ACHN (cell line): ENCODE results near the gene OR2S2.
A peak's percentile ranks its signal among the peaks of the same experiment; 100 is the strongest.
"Not testable (repeated sequence)": the region's sequence is repeated elsewhere in the genome, so short reads cannot be mapped to it uniquely, and the experiment has no call there.

ENCODE experiments used
- DNase-seq: peaks from one replicate; pipeline ENCODE4 v3.0.0-alpha.2; 2015
- in situ Hi-C: cut with HindIII; loops from 2 replicates; pipeline ENCODE4 v1.10.0; 2017; ENCODE audit warnings: low sequenced_read_pairs, low pct_ligation_motif_present, low pct_unique_long_range_greater_than_20kb

OR2S2 gene

DNA sequence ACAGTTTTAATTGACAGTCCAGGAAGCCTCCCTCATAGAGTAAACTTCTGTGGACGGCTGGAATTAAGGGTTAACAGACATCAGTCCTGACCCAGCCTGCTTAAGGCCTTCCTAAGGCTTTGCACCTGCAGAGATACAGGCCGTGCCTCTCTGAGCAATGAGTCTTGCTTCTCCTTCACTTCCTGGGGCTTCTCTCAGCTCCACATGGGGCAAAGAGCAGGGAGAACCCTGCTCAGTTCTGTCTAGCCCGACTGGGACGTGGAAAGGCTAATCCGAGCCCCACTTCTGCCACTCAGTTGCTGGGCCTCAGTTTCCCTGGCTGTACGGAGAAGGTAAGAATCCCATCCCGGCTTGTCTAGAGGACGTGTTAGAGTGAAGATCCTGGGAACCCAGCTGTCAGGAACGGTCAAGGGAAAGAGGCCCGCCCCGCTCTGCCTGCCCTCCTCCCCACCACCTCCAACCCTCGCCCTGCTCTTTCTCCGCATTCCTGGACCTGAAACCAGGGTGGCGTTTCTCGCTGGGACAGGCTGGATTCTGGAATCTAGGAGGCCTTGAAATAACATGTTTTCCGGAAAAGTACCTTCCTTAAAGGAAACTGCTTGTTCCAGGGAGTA, 42.2 kb downstream of the OR2S2 start:
- in situ Hi-C loops, result no loop called here
- DNase-seq, result no peak

DNA sequence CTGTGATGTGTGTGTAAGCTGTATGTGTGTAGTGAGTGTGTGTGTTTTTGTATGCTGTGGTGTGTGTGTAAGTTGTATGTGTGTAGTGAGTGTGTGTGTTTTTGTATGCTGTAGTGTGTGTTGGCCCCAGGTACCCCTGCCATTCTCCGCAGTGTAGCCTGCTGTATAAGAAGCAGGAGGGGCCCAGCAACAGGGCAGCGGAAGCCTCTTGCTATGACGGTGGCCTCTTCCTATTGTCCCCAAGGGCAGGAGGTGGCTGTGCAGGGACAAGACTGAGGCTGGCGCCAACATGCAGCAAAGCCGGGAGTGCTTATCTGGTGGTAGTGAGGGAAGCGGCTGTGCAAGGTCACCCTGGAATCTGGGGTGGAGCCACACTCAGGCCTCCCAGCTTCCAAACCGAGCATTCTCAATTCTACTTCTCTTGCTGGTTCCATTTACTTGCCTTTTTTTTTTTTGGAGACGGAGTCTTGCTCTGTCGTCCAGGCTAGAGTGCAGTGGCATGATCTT, 43.6 kb downstream of the OR2S2 start:
- no peak for DNase-seq

DNA sequence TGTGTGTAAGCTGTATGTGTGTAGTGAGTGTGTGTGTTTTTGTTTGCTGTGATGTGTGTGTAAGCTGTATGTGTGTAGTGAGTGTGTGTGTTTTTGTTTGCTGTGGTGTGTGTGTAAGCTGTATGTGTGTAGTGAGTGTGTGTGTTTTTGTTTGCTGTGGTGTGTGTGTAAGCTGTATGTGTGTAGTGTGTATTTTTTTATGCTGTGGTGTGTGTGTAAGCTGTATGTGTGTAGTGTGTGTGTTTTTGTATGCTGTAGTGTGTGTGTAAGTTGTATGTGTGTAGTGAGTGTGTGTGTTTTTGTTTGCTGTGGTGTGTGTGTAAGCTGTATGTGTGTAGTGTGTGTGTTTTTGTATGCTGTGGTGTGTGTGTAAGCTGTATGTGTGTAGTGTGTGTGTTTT, 44.5 kb downstream of the OR2S2 start:
- in situ Hi-C loops, DNase-seq: not testable (repeated sequence)

More for the DNA sequence above, 43.6 kb downstream of the OR2S2 start:
- in situ Hi-C loops, result no loop called here

DNA sequence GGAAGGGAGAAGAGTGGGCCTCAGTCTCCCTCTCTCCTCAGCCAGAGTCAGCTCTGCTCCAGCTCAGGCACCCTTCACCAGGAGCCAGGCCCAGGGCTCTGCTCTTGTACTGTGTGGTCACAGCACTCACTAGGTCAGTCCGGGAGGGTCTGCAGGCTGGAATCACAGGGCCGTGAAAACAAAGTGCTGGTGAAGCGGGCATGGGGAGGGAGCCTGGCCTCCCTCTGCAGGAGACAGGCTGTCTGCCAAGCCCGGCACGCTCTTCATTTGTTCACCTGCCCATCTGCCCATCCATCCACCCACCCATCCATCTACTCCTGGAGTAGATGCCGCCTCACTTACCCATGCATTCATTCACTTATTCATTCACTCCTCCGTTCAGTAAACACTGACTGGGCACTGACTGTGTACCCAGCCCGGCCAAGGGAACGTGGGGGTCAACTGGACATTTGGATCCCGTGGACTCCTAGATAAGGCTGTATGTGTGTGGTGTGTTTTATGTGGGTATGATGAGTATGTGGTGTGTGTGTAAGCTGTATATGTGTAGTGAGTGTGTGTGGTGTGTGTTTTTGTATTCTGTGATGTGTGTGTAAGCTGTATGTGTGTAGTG, 45.1 kb downstream of the OR2S2 start:
- DNase-seq, result no peak
- in situ Hi-C loops, result no loop called here

DNA sequence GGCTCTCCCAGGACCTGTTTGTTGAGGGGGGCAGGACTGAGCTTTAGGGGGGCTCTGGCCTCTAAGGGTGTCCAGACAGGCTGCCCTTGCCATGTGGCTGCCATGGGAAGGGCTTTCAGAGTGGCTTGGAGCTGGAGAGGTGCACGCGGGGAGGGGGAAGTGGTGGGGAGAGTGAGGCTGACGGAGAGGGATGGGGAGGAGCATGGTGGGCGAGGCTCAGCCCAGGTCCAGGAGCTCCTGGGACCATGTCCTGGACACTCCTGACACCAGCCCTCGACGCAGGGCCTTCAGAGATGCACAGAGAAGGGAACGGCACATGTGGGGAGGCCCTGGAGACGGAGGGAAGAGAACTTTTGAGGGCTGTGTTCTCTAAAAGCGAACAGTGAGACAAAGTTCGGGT, 46.3 kb downstream of the OR2S2 start:
- DNase-seq, result no peak
- in situ Hi-C loops, result no loop called here

DNA sequence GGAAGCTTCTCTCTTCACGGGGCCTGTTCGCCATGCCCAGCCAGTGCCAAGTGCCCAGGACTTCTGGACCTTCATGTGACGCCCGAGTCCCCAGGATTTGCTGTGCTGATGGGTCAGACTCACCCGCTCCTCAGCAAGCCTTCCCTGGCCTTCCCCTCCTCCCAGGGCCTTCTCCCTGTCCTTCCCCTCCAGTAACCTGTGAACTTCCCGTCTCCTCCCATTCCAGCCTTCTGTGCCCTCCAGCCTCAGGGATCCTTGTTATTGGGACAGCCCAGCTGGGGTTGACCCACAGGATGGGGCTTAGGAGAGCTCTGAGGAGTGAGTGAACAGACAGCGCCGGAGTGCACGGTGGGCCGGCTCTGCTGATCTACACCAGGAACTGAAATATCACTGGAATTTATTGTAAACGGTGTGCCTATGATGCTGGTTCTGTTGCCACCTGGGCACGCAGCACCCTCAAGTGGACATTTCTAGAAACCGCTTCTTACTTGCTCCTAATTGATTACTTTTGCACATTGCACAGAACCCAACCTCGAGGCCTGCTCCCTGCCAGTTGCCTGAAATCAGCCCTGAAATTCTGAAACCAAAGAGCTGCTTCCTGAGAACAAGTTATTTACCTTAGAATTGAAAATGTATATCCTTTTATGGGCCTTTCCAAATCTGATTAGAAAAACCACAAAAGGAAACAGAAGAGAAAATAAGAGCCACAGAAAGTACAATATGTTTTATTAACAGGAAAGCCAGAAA, 47.2 kb downstream of the OR2S2 start:
- in situ Hi-C loops, result no loop called here
- peak; percentile 75 for DNase-seq

DNA sequence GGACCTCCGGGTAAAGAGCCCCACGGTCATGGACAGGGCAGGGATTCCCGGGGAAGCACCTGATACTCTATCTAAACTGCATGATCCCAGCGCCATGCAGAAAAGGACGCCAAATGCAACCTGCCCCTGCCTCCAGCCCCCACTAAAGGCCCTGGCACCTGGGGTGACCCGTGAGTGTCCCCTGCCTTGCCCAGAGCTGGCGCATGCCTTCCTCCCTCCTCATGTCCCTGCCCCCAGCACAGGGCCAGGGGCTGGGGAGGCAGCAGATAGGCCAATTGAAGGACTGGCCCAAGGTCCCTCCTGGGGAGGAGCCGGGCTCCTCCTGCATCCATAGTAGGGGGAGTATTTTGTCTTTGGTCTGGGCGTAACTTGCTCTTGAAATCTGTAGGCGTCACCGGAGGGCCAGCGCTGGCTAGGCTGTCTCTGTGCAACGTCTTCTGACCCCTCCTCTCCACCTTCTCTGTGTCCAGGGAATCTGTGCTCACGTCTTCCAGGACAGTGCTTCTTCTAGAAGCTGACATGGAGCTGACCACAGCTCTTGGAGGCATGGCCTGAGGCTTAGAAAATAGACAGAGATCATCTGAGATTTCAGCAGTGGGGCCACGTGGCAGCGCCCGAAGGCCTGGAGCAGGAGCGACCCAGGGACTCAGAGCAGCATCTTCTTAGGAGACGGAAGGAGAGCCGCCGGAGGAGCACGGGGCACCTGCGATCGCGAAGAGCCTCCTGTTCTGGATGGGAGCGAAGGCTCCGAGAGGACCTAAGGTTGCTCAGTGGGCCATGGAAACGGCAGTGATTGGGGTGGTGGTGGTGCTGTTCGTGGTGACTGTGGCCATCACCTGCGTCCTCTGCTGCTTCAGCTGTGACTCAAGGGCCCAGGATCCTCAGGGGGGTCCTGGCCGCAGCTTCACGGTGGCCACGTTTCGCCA, 48.0 kb downstream of the OR2S2 start:
- in situ Hi-C loops, result no loop called here
- DNase-seq, result no peak

DNA sequence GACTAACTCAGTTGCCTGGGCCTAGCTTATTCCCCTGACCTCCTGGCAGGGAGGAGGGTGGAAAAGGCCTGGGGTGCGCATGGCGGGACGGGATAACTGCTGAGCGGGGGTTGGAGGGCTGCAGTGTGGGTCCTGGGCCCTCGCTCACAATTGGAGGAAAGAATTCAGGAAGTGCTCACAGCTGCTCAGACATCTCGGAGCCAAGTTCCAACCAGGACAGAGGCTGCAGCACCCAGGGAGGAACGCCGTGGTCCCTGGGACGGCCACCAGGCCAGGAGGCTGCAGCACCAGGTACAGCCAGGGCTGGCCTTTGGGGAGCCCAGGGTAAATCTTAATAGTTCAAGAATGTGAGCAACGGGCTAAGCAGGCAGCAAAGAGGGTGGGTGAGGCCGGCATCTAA, 48.7 kb downstream of the OR2S2 start, which contains the start of gene SPAAR:
Gene SPAAR (plus strand): TSS at position 217 of the 400 bp plus-strand sequence. CDS start 974 bp downstream, outside the sequence.
- no peak for DNase-seq
- in situ Hi-C loops, result no loop called here

DNA sequence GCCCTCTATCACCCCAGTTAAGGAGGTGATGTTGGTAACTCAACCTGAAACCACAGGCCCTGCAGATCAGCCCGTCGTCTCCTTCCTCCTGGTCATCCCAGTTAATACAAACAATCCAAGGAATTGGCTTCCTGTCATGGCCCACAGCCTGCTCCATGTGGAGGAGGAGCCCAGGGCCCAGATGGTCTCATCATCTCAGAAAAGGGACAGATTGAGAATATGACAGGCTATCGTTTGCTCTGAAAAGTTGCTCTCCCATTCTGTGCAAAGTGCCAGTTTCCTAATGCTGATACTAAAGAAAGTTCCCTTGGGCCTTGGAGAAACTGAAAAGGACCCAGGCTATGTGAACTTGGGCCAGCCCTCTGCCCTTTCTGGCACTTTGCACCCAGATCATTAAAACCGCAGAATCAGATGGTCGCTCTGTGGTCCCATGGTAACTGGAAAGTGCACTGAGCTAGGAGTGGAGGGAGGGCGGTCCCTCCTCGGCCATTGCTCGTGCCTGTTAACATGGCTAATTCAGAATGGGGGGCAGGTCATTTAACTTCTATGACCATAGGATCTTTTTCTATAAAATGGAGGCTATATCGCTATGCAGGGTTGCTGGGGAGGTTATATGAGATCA, 49.3 kb downstream of the OR2S2 start:
- in situ Hi-C loops, result no loop called here
- DNase-seq, result peak; percentile 21

DNA sequence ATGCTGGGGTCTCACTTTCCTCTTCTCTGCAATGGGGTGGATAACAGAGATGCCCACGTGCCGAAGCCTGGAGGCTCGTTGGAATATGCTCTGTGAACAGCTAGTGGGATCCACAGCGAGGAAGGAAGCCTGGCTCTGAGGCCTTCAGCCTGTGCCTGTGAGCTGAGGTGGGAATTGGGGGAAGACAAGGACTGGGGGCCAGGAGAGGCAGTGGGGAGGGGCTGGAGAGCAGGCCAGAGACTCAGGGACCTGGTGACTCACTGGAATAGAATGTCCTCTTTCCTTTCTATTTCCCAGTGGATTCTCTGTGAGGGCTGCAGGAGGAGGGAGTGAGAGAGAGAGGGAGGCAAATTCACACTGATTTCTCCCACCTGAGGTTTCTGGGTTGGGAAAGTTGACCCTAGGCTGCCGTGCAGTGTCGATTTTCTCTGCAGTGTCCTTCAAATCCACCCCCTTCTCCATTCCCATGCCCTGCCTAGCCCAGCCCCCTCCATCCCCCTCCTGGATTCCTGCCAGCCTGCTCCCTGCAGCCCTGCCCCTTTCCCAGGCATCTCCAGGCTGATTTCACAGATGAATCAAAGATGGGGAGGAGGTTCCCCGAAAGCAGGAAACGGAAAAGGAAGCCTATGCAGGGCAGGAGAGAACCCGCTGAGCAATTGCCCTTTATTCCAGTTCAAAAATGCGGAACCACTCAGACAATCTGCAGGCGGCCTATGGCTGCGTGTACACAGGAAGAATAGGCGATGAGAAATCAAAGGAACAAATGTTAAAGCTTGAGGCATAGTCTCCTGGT, 50.0 kb downstream of the OR2S2 start:
- DNase-seq, result peak; percentile 86
- in situ Hi-C loops, result no loop called here
